Dorsolateral prefrontal cortex (tissue), 118 donors: ENCODE measurements around the gene ARFGAP2. TPM values are rescaled to one million over a fixed set of nuclear protein-coding genes. Genes with fewer than 3 reads are reported as not detected.

Source experiments
- microRNA-seq, 43 experiments: library from miRNA; unstranded; fragments of <30 nt; microRNA quantifications; one replicate each; pipeline ENCODE4 v1.2.0, GENCODE V29; 2022
- total RNA-seq, 120 experiments: library from RNA; stranded (reverse); gene quantifications; one replicate each; pipeline versions ENCODE4 v1.2.3 to v1.2.4, GENCODE V29; 2022

The ARFGAP2 gene
- total RNA-seq, 120 experiments from 2014 or later, result 84.8 to 149 (median 114) TPM

Small RNAs within 50 kb of the gene (microRNA-seq; reads per million reads assigned to microRNA genes)
- gene MIR6745, result 0 to 0.95 (median 0) reads per million in 43 experiments

Other genes starting within 250 kb of the ARFGAP2 start
- gene CSTPP1, start 240.1 kb downstream of the ARFGAP2 start, total RNA-seq, result 100 to 1,000 TPM in 73 of 120 experiments, 10 to 100 TPM in 47; 71.1 to 144 (median 102) TPM
- gene PACSIN3, start 9.6 kb upstream of the ARFGAP2 start, total RNA-seq, result 10 to 100 TPM in 117 of 120 experiments, 1 to 10 TPM in 3; 7.7 to 54.9 (median 21.5) TPM
- gene DDB2, start 38.1 kb upstream of the ARFGAP2 start, total RNA-seq, result 10 to 100 TPM in 118 of 120 experiments, 1 to 10 TPM in 2; 7.0 to 40.6 (median 19.7) TPM
- 10 to 100 TPM; 23.3 to 58.3 (median 37.1) TPM for gene ACP2, start 71.9 kb upstream of the ARFGAP2 start, total RNA-seq
- 10 to 100 TPM; 12.9 to 37.0 (median 21.7) TPM for gene NR1H3, start 81.1 kb upstream of the ARFGAP2 start, total RNA-seq
- gene MADD, start 93.3 kb upstream of the ARFGAP2 start, total RNA-seq, result 100 to 1,000 TPM; 149 to 312 (median 228) TPM
- under 1 TPM in 37 of 120 experiments, not detected in 83; 0.08 to 0.36 (median 0.15) TPM for gene MYBPC3, start 175.8 kb upstream of the ARFGAP2 start, total RNA-seq
- gene SPI1, start 201.7 kb upstream of the ARFGAP2 start, total RNA-seq, result 10 to 100 TPM in 76 of 120 experiments, 1 to 10 TPM in 44; 2.1 to 44.5 (median 11.4) TPM
- gene SLC39A13, start 231.7 kb upstream of the ARFGAP2 start, total RNA-seq, result 10 to 100 TPM; 29.5 to 62.3 (median 39.7) TPM
- 100 to 1,000 TPM in 90 of 120 experiments, 10 to 100 TPM in 30; 65.6 to 166 (median 113) TPM for gene PSMC3, start 249.6 kb upstream of the ARFGAP2 start, total RNA-seq